SU-DHL-6 (cell line): ENCODE results near the gene TTYH3.

ENCODE experiments used
- CTCF ChIP-seq: fragments of 200-600 bp; sonication (generic); IDR thresholded peaks from one replicate; pipeline ENCODE4 v1.5.1; 2017; ENCODE audit warnings: antibody characterized with exemption, mild to moderate bottlenecking, low read length, moderate library complexity; ENCODE audit not compliant: insufficient read depth, poor library complexity, severe bottlenecking
- EZH2phosphoT487 ChIP-seq: fragments of 200-600 bp; sonication (generic), shearing (Covaris generic); conservative IDR thresholded peaks from 2 replicates; pipeline ENCODE4 v1.6.1; 2018; ENCODE audit warnings: mild to moderate bottlenecking, antibody characterized with exemption, low read length, moderate library complexity, mixed read lengths

GRCh38 chr7:2681929-2682799, 50.4 kb downstream of the TTYH3 start:
- TF ChIP-seq CTCF, result no peak
- no peak for TF ChIP-seq EZH2phosphoT487
